Measurements from ENCODE around the gene C21orf58.

GRCh38 chr21:46284733-46285132 lies 38.9 kb downstream of the C21orf58 start:
- no peak for TF ChIP-seq CTCF (IDR thresholded peaks at IDR 0.05)
- no peak for TF ChIP-seq POLR2A (IDR thresholded peaks at IDR 0.05)
